GF-D8 (cell line): ENCODE measurements around the gene PECR.

Source experiments
- DNase-seq: peaks from one replicate; lab custom pipeline; 2025; lab: John Stamatoyannopoulos, UW

The PECR gene

DNA sequence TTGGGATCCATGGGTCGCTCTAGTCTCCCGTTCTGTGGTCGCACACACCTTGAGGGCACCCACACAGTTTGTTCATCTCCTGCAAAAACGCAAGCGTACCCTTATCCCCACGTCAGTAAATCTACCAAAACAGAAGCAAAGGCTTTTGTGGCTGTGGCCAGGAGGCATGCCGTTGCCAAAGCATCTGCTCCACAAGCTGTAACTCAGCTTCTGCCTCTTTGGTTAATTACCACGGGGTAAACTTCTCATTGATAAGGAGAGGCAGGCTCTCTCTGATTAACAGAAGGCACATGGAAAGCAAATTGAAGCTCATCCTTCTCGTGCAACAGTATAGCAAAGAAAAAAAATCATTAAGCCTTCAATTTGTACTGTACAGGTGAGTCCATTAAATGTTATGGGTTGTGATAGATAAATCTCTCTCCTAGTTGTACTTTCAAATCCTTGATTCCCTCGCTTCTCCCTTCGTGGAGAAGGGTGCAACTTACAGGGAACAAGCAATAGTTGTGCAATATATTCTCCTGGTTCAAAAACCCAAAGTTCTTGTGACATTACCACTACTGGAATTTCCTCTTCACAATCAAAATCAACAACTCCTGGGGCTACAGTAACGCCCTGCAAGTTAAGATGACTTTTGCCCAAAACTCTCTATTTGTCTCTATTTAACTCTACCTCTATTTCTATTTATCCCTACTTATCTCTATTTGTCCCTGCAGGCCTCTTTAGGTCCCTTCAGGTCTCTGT, 10.3 kb downstream of the PECR start:
- DNase-seq = no peak

- DNase-seq = no peak
Observed at GRCh38 chr2:216070195-216070594, 11.4 kb downstream of the PECR start.

DNA sequence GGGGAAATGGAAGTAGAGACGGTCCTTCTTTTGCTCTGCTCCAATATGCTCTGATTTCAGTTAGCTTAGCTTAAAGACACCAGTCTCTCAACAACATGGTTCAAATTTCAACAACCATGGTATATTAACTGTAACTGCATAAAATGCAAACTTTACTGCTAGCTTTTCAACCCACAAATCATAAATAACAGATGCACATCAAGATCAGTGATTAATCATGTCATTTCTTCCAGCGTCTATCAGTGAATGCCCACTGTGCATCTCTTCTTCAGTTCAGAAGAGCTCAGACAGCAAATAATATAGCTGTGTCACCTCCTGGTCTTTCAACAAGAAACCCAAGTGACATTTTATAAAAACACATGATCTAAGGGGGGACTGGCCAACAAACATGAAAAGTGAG, 12.6 kb downstream of the PECR start:
- DNase-seq = no peak

DNA sequence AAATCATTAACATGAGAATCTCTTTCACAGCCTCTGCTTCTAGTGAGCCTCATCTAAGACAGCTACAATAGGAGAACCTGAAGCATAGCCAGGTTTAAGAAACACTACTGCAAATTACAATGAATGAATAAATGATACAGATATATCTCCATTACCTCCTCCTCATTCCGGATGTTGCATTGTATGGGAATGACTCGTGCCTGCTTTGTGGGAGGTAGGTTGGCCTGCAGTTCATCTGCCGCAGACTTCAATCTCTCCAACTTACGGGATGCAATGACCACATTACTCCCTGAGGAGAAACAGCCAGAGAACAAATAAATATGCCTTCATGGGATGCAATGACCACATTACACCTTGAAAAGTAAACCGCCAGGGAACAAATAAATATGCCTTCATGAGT, 15.4 kb downstream of the PECR start:
- no peak for DNase-seq

GRCh38 chr2:216064665-216065064, 16.9 kb downstream of the PECR start:
- DNase-seq = no peak

GRCh38 chr2:216064014-216064630, 17.5 kb downstream of the PECR start:
- no peak for DNase-seq

DNA sequence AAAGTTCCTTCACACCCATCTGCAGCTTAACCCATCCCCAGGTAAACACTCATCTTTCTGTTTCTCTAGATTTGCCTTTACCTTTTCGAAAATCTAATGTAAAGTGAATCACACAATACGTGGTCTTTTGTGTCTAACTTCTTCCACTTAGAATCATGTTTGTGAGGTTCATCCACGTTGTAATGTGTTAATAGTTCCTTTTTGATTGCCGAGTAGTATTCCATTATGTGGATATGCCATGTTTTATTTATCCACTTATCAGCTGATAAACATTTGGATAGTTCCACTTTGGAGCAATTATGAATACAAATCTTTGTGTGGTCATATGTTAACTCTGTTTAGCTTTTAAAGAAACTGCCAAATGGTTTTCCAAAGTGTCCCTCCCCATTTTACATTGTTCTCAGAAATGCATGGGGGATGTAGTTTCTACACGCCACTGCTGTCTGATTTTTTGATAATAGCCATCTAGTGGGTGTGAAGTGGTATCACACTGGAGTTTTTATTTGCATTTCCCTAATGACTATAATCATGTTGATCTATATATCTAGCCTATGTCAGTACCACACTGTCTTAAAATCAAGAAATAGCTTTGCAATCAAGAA, 22.3 kb downstream of the PECR start:
- no peak for DNase-seq

- no peak for DNase-seq
Observed at GRCh38 chr2:216057688-216058193, 23.9 kb downstream of the PECR start.

- DNase-seq = no peak
Observed at GRCh38 chr2:216056739-216057138, 24.9 kb downstream of the PECR start.

GRCh38 chr2:216055680-216056079, 25.9 kb downstream of the PECR start:
- no peak for DNase-seq

- no peak for DNase-seq
Observed at GRCh38 chr2:216052420-216052819, 29.2 kb downstream of the PECR start.

GRCh38 chr2:216051350-216051749, 30.3 kb downstream of the PECR start:
- no peak for DNase-seq

DNA sequence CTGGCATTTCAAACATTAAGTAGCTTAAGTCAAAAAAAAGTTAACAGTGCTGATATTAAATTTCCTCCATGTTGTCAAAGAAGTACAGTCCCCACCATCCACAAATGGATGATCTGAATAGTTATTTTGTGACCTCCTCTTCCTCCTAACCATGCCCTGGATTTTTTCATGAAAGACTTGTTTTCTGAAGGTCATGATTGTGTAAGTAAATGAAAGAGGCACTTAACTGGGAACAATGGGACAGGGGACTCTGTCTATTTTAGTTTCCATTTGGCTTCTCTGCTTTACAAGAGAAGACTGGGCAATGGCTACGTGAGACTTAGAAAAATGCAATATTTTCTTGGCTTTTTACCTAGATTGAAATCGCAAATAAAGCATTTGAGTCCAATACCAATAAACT, 32.2 kb downstream of the PECR start:
- DNase-seq = no peak

GRCh38 chr2:216047397-216047796, 34.2 kb downstream of the PECR start:
- no peak for DNase-seq

DNA sequence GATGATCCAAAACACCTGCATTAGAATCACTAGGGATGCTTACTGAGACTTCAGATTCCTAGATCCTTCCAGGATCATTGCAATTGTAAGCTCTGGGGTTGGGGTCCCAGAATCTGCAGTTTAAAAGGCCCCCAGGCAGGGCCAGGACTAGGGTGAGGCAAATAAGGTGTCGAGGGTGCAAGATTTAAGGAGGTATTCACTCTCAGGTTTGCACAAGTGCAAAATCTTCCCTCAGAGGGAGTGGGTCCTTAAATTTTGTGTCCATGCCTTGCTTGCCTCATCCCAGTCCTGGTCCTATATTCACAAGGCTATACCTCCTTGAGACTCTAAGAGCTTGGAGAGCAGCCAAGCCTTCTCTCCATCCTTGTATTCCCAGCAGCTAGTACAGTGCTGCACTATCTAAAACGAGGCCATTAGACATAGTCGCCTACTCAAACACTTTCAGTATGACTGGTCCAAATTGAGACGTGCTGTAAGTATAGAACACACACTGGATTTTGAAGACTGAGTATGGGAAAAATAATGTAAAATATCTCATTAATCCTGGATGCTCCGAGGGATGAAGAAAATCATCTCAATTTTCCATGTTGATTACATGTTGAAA, 36.6 kb downstream of the PECR start:
- no peak for DNase-seq

- no peak for DNase-seq
Observed at GRCh38 chr2:216043949-216044348, 37.7 kb downstream of the PECR start.

- no peak for DNase-seq
Observed at GRCh38 chr2:216041438-216041837, 40.2 kb downstream of the PECR start.

- DNase-seq = no peak
Observed at GRCh38 chr2:216039918-216040317, 41.7 kb downstream of the PECR start.

DNA sequence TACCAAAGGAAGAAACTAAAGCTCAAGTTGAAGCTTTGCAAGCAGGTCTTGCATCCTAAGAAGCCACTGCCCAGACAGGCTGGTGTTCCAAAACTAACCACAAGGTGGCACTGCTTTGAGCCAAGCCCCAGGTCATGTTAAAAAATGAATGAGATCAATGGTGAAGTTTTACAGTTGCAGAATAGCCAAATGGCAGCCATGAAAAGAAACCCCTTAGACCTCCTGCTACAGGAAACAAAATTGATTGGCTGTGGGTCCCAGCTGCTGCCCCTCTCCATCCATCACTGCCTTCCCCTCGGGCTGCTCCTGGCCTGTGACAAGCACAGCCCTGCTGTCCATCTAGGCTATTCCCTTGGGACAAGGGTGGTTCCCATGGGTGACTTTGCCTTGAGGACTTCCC, 47.5 kb downstream of the PECR start:
- DNase-seq = no peak

DNA sequence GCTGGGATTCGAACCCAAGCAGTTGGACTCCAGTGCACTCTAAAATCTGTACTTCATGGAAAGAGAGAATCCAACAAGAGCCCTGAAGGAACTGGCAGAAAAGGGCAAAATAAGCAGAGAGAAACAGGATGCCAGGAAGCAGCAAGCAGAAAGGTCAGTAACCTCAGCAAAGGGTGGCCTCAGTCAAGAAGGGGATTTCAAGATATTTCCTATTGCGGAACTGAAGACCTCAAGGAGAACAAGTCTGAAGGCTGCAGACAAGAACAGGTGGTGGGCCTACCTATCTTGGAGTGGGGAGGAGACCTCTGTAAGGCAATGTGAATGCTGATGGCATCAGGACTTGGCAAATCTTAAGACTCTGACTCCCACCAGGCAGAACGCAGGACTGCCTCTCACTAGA, 48.2 kb downstream of the PECR start:
- DNase-seq = no peak

DNA sequence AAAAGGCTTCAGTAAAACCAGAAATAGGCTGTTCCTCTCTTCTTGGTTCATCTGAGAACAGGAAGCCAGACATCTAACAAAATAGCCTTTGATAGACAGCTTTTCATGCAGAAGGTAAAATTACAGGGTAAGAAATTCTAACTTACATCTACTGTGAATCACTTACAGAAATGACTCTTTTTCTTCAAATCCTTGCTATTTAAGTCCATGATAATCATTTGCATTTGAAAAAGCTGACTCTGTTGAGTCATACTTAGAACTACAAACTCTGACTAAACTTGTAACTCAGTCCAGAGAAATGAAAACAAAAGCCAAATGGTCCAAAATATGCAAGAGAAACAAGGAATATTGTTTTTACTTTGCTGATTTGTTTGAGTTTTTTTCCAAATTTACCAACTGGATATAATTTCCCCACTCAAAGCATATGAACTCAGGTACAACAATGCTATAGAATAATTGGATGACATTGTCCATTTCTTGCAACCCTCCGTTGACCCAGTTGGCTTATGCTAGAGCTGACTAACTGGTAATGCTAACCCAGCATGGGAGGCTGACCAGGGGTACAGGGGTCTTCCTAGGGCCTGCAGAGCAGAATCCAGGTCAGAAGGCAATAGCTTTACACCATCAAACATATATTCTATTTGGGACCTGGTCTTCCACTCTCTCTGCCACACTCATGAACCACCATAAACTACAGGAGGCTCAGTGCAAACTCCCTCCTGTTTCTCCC, 49.5 kb downstream of the PECR start:
- no peak for DNase-seq

DNA sequence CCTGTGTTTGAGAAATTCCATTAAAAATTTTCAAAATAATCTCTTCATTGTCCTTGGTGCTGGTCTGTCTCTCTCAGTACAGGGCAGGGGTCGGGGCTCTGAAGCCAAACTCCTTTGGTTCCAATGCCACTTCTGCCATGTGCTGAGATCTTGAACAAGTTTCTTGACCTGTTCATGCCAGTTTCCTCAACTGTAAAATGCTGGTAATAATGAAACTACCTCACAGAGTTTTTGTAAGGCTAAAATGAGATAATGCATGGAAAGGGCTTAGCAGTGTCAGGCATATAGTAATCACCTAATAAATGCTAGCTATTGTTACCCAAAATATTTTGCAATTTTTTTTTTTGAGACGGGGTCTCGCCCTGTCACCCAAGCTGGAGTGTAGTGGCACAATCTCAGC, 51.4 kb downstream of the PECR start:
- DNase-seq = no peak
